ENCODE measurements around the gene IRF8. TPM values are rescaled to one million over a fixed set of nuclear protein-coding genes. Genes with fewer than 3 reads are reported as not detected.
"Not testable (repeated sequence)": the region's sequence is repeated elsewhere in the genome, so short reads cannot be mapped to it uniquely, and the experiment has no call there.

Gene IRF8
- polyA plus RNA-seq, 1 experiment = not detected

DNA sequence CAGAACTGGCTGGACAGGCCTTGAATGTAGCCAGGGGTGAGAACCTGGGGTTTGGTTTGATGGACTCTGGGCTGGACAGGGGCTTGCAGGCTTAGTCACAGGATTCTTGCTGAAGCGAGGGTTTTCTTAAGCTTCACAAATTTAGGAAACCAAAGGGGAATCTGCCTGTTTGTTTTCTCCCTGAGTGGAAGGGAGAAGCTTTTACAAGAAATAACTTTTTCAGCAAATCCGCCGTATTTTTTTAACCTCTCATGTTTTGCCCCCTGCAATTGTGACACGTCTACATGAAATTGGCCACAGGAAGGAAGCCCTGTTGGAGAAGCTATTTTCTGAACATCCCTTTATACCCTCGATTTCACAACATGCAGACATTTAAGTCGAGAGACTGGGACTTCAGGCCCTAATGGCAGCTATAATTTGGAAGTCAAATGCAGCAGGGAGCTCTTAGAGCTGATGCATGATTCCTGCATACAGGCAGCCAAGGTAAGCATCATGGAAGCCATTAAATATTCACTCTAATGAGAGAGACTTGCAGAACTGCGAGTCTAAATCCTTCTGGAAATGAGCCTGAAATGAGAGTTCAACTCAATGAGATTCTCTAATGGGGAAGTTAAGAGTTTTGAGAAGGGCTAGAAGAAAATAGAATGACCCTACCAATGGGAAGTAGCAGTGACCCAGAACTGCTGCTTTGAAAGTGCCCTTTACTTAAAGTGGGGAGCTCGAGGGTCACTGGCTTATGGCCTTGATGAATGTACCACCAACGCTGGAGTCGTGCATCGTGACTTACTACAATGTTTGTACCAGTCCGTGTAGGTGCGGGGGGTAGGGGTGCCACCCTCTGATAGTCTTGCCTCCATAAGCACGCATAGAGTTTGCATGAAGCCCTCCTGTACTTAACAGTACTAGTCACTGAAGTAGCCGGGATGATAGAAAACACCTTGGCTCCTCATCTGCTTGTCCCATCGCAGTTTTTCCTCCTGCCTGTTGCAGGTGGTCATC, 45.1 kb upstream of the IRF8 start:
- Histone ChIP-seq H3K27ac (ENCODE audit: low read depth, low read length) (no peak overlapping the region), H3K4me3 (ENCODE audit: low read depth, low read length) (no peak overlapping the region), H3K27me3 (ENCODE audit: control insufficient read depth, insufficient read depth, low read length) (peaks cover 41% of the 10 kb centered on the region), H3K9me3 (ENCODE audit: control insufficient read depth, insufficient read depth, low read length) (no peaks in the 10 kb centered on the region)
- TF ChIP-seq, protein P1, sequence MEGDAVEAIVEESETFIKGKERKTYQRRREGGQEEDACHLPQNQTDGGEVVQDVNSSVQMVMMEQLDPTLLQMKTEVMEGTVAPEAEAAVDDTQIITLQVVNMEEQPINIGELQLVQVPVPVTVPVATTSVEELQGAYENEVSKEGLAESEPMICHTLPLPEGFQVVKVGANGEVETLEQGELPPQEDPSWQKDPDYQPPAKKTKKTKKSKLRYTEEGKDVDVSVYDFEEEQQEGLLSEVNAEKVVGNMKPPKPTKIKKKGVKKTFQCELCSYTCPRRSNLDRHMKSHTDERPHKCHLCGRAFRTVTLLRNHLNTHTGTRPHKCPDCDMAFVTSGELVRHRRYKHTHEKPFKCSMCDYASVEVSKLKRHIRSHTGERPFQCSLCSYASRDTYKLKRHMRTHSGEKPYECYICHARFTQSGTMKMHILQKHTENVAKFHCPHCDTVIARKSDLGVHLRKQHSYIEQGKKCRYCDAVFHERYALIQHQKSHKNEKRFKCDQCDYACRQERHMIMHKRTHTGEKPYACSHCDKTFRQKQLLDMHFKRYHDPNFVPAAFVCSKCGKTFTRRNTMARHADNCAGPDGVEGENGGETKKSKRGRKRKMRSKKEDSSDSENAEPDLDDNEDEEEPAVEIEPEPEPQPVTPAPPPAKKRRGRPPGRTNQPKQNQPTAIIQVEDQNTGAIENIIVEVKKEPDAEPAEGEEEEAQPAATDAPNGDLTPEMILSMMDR (IDR thresholded peaks at IDR 0.05; ENCODE audit: low read depth, low read length) = no peak
- CTCF ChIA-PET = interaction anchor here (0.8 kb wide), 1 partner anchor 33 kb away, joined by 3 read pairs; no protein-coding TSS in a partner anchor
- no peak for DNase-seq (ENCODE audit: low read depth, low spot score)
- POLR2A ChIA-PET = no interaction called here

DNA sequence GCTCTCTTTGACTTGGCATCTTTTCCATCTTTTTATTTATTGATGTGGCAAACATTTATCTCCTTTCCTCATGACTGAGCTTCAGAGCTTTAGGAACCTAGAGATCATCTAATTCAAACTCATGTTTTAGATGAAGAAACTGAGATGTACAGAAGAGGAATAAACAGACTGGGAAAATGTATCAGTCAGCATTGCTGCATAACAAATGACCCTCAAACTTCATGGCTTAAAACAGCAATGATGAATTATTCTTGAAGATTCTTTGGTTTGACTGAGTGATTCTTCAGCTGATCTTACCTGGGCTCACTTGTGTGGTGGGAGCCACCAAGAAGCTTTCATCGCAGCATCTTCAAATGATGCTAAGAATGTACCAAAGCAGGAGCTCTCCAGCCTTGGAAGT, 44.0 kb upstream of the IRF8 start:
- TF ChIP-seq, protein P1 (IDR thresholded peaks at IDR 0.05; ENCODE audit: low read depth, low read length) = no peak
- Histone ChIP-seq H3K4me3 (ENCODE audit: low read depth, low read length) (no peak overlapping the region), H3K9me3 (ENCODE audit: control insufficient read depth, insufficient read depth, low read length) (no peaks in the 10 kb centered on the region), H3K27me3 (ENCODE audit: control insufficient read depth, insufficient read depth, low read length) (peaks cover 37% of the 10 kb centered on the region), H3K27ac (ENCODE audit: low read depth, low read length) (no peak overlapping the region)
- CTCF ChIA-PET = no interaction called here
- POLR2A ChIA-PET = no interaction called here
- no peak for DNase-seq (ENCODE audit: low read depth, low spot score)

DNA sequence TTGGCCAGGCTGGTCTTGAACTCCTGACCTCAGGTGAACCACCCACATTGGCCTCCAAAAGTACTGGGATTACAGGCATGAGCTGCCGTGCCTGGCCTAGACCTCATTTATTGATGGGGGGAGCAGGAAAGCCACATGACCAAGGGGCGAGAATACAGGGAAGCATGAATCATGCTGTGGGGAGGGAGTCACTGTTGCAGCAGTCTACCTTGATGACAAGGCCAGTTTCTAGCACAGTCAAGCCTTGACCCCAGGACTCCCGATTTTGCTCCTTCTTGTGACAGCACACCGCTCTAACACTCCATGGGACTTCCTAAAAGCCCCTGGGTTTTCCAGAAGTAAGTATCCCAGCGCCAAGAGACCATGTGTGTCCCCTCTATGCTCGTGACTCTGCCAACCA, 42.9 kb upstream of the IRF8 start:
- CTCF ChIA-PET = no interaction called here
- no peak overlapping the region for H3K4me3 ChIP-seq (ENCODE audit: low read depth, low read length)
- no peak overlapping the region for H3K27ac ChIP-seq (ENCODE audit: low read depth, low read length)
- POLR2A ChIA-PET = no interaction called here
- no peak for DNase-seq (ENCODE audit: low read depth, low spot score)
- TF ChIP-seq, protein P1 (IDR thresholded peaks at IDR 0.05; ENCODE audit: low read depth, low read length) = no peak
- no peaks in the 10 kb centered on the region for H3K9me3 ChIP-seq (ENCODE audit: control insufficient read depth, insufficient read depth, low read length)
- peaks cover 39% of the 10 kb centered on the region for H3K27me3 ChIP-seq (ENCODE audit: control insufficient read depth, insufficient read depth, low read length)

DNA sequence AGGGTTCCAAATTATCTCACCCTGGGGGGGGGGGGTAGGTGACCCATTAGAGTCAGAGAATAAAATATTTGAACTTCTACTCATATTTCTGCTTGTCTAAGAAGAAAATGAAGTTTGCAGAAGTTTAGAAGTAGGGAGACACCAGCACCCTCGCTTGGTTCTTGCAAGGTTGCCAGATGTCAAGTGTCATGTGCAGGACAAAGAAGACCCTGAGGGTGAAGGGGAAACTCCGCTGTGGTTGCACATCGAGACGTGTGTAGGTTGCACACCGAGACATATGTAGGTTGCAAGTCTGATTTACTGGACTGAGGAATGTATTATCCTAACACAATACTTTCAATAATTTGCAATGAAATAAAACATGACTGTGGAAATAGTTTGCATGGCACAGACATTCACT, 42.4 kb upstream of the IRF8 start:
- TF ChIP-seq, protein P1 (IDR thresholded peaks at IDR 0.05; ENCODE audit: low read depth, low read length) = no peak
- H3K27me3 ChIP-seq (ENCODE audit: control insufficient read depth, insufficient read depth, low read length) = peaks cover 38% of the 10 kb centered on the region
- no peak overlapping the region for H3K4me3 ChIP-seq (ENCODE audit: low read depth, low read length)
- DNase-seq (ENCODE audit: low read depth, low spot score) = no peak
- H3K27ac ChIP-seq (ENCODE audit: low read depth, low read length) = no peak overlapping the region
- CTCF ChIA-PET = no interaction called here
- no peaks in the 10 kb centered on the region for H3K9me3 ChIP-seq (ENCODE audit: control insufficient read depth, insufficient read depth, low read length)
- POLR2A ChIA-PET = no interaction called here

DNA sequence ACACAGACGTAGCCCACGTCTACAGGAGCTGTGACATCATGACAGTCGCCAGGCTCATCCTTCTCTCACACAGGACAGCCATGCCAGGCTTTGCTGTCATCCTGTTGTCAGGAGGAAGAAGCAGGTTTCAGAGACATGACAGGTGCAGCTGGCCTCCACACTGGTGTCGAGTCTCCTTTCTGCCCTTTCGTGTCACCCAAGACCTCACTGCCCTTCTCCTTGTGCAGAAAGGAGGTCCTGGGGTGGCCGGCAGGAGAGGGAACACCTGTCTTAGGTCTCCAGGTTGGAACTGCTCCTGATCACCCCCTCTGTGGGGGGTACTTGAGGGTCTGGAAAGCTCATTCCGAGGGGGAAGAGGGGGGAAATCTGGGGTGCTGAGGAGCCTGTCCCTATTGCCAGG, 41.6 kb upstream of the IRF8 start:
- TF ChIP-seq, protein P1 (IDR thresholded peaks at IDR 0.05; ENCODE audit: low read depth, low read length) = no peak
- no peak overlapping the region for H3K27ac ChIP-seq (ENCODE audit: low read depth, low read length)
- no peaks in the 10 kb centered on the region for H3K9me3 ChIP-seq (ENCODE audit: control insufficient read depth, insufficient read depth, low read length)
- CTCF ChIA-PET = no interaction called here
- no peak for DNase-seq (ENCODE audit: low read depth, low spot score)
- peaks cover 32% of the 10 kb centered on the region for H3K27me3 ChIP-seq (ENCODE audit: control insufficient read depth, insufficient read depth, low read length)
- POLR2A ChIA-PET = no interaction called here
- H3K4me3 ChIP-seq (ENCODE audit: low read depth, low read length) = no peak overlapping the region

DNA sequence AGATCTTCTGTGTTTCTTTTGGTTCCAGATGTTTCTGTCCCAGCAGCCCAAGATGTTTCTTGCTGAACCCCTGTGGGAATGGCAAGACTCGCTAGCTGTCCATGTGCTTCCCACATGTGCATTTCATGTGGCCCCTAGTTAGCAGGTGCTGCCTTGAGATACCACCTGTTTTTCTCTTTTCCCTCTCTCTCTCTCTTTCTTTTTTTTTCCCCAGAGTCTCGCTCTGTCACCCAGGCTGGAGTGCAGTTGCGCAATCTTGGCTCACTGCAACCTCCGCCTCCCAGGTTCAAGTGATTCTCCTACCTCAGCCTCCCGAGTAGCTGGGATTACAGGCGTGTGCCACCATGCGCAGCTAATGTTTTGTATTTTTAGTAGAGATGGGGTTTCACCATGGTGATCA, 40.4 kb upstream of the IRF8 start:
- DNase-seq (ENCODE audit: low read depth, low spot score); CTCF ChIA-PET; H3K4me3 ChIP-seq (ENCODE audit: low read depth, low read length); H3K27ac ChIP-seq (ENCODE audit: low read depth, low read length); H3K9me3 ChIP-seq (ENCODE audit: control insufficient read depth, insufficient read depth, low read length); POLR2A ChIA-PET: not testable (repeated sequence)
- H3K27me3 ChIP-seq (ENCODE audit: control insufficient read depth, insufficient read depth, low read length) = peaks cover 21% of the 10 kb centered on the region
